HG02798 (cell line): ENCODE results near the gene MAP3K7CL.
"Not testable (repeated sequence)": the region's sequence is repeated elsewhere in the genome, so short reads cannot be mapped to it uniquely, and the experiment has no call there.

ENCODE experiments used
- ATAC-seq: cut with Tn5 transposase; IDR thresholded peaks from one replicate; pipeline ENCODE4 v1.9.1; 2021; ENCODE audit warnings: mild to moderate bottlenecking; ENCODE audit not compliant: unreplicated experiment, poor library complexity

The MAP3K7CL gene

DNA sequence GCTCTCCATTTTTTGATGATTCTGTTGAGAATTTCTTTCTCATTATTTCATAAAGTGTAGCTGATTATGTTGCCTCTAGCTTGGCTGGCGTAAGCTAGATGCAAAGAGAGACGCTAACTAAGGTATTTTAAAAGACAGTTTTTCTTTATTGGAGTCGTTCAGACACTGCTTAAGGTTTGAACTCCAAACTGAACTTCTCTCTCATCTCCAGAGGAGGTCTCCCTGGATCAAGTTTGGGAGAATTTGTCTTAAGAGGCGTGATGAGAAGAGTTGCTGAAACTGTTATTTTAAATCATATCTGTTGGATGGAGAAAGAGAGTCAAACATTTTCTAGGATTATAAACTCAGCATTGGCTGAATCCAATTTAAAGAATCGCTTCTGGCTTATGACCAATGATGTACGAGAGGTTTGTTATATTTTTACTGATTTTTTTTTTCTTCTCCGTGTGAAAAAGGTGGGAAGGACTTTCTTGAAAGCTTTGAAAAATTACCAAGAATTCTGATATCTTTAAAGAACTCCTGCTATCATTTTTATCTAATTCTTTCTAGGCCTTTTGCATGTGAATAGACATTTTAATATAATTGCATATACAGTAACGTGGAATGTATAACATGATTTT, 34.0 kb downstream of the MAP3K7CL start:
- ATAC-seq = no peak

DNA sequence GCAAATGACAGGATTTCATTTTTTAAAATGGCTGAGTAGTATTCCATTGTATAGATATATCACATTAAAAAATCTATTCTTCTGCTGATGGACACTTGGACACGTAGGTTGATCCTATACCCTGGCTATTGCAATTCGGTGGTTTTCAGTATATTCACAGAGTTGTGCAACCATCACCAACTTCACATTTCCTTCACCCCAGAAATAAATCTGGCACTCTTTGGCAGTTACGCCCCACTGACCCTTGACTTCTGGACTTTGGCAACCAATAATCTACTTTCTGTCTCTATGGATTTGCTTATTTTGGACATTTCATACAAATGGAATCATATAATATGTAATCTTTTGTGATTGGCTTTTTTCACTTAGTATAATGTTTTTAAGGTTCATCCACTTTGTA, 35.9 kb downstream of the MAP3K7CL start:
- no peak for ATAC-seq

DNA sequence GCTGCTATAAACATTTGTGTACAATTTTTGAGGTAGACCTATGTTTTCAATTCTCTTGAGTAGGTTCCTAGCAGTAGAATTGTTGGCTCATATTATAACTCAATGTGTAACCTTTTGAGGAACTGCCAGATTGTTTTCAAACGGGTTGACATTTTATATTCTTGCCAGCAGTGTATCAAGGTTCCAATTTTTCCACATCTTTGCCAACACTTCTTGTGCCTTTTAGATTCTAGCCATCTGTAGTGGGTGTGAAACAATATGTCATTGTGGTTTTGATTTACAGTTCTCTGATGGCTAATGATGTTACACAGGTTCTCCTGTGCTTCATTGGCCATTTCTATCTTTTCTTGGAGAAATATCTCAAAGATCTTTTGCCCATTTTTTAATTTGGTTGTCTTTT, 36.4 kb downstream of the MAP3K7CL start:
- ATAC-seq = no peak

- not testable (repeated sequence) for ATAC-seq
Observed at GRCh38 chr21:29167481-29167880, 37.0 kb downstream of the MAP3K7CL start.

DNA sequence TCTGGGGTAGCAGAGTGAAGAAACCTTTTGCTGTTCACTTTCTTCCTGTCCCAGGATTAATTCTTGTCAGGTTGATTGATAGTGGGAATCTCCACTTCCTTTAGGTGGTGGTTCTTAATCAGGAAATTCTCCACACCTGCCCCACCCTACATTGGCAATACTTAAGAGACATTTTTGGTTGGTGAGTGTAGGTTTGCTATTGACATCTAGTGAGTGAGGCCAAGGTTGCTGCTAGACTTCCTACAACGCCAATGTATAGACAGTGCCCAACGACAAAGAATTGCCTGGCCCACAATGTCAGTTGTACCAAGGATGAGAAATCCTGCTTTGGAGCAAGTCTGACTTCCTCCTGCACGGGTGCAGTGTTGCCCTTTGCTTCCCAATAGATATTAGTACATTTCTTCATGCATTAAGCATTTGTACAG, 38.5 kb downstream of the MAP3K7CL start:
- ATAC-seq = no peak

GRCh38 chr21:29170944-29171343, 40.5 kb downstream of the MAP3K7CL start:
- no peak for ATAC-seq

DNA sequence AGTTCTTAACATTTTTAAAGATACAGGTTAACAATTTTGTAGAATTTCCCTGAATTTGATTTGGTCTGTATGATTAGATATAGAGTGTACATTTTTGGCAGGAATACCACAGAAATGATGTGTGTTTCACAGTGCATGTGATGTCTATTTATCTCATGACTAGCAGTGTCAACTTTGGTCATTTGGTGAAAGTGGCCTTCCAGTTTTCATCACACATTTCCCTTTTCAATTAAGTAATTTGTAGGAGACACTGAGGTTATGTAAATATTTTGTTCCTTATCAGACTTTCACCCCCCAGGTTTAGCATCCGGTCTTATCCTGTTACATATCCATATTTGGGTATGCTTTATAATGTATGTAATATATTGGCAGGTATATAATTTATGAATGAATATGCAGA, 41.8 kb downstream of the MAP3K7CL start:
- ATAC-seq = no peak

DNA sequence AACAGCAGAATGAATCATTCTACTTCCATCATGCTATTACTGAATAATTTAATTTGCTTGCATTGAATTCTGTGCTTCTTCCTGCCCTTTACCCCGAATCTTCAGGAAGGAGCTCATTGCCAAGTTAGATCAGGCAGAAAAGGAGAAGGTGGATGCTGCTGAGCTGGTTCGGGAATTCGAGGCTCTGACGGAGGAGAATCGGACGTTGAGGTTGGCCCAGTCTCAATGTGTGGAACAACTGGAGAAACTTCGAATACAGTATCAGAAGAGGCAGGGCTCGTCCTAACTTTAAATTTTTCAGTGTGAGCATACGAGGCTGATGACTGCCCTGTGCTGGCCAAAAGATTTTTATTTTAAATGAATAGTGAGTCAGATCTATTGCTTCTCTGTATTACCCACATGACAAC, 44.2 kb downstream of the MAP3K7CL start:
- ATAC-seq = no peak

GRCh38 chr21:29175408-29176134, 45.1 kb downstream of the MAP3K7CL start:
- ATAC-seq = no peak

DNA sequence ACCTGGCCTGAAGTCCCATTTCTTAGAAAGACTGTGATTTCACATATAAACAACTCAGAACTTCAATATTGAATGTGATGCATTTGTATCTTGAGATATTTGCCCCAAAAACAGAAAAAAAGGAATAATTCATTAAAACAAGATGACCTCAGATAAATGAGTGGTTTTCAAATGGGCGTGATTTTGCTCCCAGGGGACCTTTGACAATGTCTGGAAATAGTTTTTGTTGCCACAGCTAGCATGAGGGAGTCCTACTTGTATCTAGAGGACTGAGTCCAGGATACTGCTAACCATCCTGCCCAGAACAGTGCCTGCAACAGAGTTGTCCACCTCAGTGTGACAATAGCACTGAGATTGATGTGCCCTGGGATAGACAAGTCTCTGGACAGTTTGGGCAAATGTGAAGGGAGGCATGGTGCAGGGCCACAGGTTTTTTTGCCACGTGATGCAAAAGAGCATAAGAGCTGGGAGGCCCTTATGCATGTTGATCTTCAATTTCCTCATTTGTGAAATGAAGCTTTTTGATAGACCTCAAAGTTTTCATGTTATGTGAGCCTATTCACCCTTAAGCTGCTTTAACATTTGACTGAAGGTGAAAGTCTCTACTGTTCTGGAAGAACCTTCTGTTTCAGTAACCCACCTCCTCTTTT, 46.2 kb downstream of the MAP3K7CL start:
- no peak for ATAC-seq

- ATAC-seq = peak; percentile 29
Observed at GRCh38 chr21:29177800-29178199, 47.4 kb downstream of the MAP3K7CL start.

- ATAC-seq = no peak
Observed at GRCh38 chr21:29178926-29179325, 48.5 kb downstream of the MAP3K7CL start.

DNA sequence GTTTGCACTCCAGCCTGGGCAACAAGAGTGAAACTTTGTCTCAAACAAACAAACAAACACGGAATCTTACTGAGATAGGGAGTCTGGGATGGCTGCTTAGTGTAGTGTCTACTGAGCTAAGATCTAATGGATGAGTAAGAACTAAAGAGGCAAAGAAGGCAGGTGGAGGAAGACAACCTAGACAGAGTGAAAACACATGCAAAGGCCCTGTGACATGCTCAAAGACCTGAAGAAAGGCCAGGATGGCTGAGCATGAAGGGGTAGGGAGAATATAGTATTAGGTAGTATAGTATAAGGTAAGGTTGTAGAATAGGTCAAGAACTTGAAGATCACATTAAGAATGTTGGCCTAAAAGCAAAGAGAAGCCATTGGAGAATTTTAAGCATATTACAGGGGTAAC, 49.1 kb downstream of the MAP3K7CL start:
- ATAC-seq = no peak

DNA sequence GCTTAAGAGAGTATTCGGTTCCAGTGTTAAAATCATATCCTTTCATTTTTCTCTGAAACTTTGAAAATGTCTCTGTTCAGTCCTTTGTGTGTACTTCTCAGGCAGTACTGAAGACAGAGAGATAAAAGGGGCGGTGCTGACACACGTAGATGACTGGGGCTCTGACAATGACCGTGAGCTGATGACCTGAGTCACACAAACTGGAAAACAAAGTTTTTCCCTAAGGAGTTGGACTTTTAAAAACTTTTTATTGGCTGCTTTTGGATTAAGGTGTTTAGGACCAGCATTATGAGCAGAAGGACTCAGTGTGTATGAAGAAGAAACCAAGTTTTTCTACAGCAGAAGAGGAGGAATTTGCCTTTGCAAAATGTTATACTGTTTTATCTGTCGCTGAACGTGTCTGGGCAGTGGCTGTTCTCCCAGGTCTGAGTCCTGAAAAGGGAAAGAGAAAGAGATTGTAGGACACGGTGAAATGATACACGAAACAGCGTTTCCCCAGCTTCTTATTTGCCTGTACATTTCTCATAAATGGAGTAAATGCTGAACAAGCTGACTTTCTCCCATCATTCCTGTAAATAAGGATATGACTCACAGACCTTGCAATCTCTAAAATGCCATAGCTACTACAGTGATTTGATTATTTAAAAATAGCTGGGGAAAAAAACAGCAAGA, 51.5 kb downstream of the MAP3K7CL start:
- peak; percentile 67 for ATAC-seq

DNA sequence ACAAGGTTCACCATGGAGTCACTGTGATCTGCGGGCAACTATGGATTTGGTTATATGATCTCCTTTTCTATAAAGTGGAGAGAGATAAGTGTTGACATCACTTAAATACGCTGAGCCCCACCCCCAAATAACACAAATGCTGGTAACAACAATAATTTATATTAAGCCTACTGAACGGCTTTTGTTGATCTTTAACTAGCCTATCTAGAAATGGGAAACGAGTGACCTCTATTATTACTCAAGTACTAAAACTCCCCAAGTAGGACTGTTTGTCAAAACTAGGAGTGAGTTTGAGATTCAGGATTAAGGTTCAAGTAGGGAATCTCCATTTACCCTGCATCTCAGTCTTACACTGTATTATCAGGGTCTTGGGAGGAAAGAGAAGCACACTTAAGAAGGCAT, 52.2 kb downstream of the MAP3K7CL start:
- ATAC-seq = no peak

DNA sequence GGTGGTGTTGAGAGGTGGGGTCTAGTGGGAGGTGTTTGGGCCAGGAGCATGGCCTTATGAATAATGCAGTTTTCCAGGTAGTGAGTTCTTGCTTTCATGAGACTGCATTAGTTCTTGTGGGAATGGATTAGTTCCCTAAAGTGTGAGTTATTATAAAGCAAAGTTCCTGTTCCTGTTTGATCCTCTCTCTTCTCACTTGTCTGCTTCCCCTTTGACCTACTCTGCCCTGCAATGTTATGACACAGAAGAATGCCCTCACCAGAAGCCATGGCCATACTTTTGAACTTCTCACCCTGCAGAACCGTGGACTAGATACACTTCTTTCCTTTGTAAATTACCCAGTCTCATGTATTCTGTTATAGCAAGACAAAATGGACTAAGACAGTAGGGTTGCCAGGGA, 53.6 kb downstream of the MAP3K7CL start:
- ATAC-seq = no peak

GRCh38 chr21:29185172-29185571, 54.7 kb downstream of the MAP3K7CL start:
- no peak for ATAC-seq

- ATAC-seq = no peak
Observed at GRCh38 chr21:29185633-29186032, 55.2 kb downstream of the MAP3K7CL start.

DNA sequence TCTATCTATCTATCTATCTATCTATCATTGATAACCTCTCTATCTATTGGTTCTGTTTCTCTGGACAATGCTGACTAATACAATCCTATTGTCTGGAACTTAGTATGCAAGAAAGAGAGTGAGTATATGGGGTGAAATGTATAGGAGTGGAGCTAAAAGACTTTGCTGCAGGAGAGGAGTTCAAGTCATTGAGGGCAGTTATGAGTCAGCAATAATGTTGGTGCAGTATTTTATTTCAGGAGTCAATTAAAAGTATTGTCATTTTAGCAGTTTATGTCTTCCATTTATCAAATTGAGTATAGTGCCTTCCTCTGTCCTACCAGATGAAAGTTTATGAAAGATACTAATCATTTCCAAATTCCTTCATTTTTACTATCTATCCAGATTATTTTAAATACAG, 55.8 kb downstream of the MAP3K7CL start:
- no peak for ATAC-seq

DNA sequence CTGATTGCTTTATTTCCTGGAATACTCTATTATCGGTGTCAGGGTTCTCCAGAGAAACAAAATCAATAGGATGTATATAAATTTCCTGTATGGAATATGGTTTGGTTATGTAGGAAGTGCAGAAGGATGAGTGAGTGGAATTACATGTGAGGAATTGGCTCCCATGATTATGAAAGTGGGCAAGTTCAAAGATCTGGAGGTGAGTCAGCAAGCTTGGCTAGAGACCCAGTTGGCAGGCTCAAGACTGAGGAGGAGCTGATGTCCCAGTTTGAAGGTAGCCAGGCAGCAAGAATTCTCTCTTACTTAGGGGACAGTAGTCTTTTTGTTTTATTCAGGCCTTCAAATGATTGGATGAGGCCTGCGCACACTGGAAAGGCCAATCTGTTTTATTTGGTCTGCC, 57.5 kb downstream of the MAP3K7CL start:
- no peak for ATAC-seq

DNA sequence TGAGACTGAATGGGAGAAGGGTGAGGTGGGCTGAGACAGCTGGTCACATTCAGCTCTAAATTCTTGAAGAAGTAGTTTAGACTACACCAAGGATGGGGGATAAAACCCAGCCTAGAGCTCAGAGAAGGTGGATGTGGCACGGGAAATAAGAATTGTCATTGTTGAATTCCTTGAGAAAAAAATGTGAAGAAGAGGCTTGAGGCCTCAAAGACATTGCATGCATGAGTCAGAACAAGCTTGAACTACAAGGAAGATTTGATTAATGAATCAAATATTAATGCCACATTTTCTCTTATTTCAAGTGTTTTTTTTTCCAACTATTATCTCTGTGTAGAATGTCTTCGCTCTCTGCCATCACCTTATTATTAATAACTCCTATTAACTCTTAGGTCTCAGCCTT, 58.9 kb downstream of the MAP3K7CL start:
- no peak for ATAC-seq
